Stimulated activated CD8-positive, alpha-beta memory T cell treated with anti-CD3 and anti-CD28 coated beads, Interleukin-4, amount 100 ng/mL, for 4 hours (primary cell): Measurements from ENCODE around the gene CLDN11.

Experiments
- DNase-seq, 2 donors: peaks; one replicate each; pipeline ENCODE4 v3.0.0-alpha.2; 2020; ENCODE audit warnings: low read depth in 2 of 2, low spot score in 1 of 2

CLDN11 gene

GRCh38 chr3:170418422-170419398 lies at the start of gene CLDN11:
CLDN11 (plus strand) TSS chr3:170418868; CDS start chr3:170419067, 199 bp downstream.
- no peak for DNase-seq

- no peak for DNase-seq
Observed at GRCh38 chr3:170368921-170369320, 49.7 kb upstream of the CLDN11 start.

GRCh38 chr3:170372190-170372879 lies 46.3 kb upstream of the CLDN11 start:
- no peak for DNase-seq

GRCh38 chr3:170383567-170383966 lies 35.1 kb upstream of the CLDN11 start:
- no peak for DNase-seq

- DNase-seq, result no peak
Observed at GRCh38 chr3:170386468-170386867, 32.2 kb upstream of the CLDN11 start.

- no peak for DNase-seq
Observed at GRCh38 chr3:170387950-170388349, 30.7 kb upstream of the CLDN11 start.

GRCh38 chr3:170391108-170391507 lies 27.6 kb upstream of the CLDN11 start:
- no peak for DNase-seq

- DNase-seq, result no peak
Observed at GRCh38 chr3:170397685-170398084, 21.0 kb upstream of the CLDN11 start.

GRCh38 chr3:170405101-170405500 lies 13.6 kb upstream of the CLDN11 start:
- no peak for DNase-seq

GRCh38 chr3:170410428-170411029 lies 8.1 kb upstream of the CLDN11 start:
- DNase-seq, result no peak

- DNase-seq, result no peak
Observed at GRCh38 chr3:170413291-170413690, 5.4 kb upstream of the CLDN11 start.

GRCh38 chr3:170414202-170414663 lies 4.4 kb upstream of the CLDN11 start:
- no peak for DNase-seq

GRCh38 chr3:170417090-170417489 lies 1.6 kb upstream of the CLDN11 start:
- no peak for DNase-seq

- no peak for DNase-seq
Observed at GRCh38 chr3:170419557-170420087, 954 bp downstream of the CLDN11 start.

- no peak for DNase-seq
Observed at GRCh38 chr3:170420307-170420821, 1.7 kb downstream of the CLDN11 start.

GRCh38 chr3:170421111-170421641 lies 2.5 kb downstream of the CLDN11 start:
- no peak for DNase-seq

GRCh38 chr3:170421758-170422157 lies 3.1 kb downstream of the CLDN11 start:
- DNase-seq, result no peak

- DNase-seq, result no peak
Observed at GRCh38 chr3:170423001-170423615, 4.4 kb downstream of the CLDN11 start.

- DNase-seq, result no peak
Observed at GRCh38 chr3:170424879-170425278, 6.2 kb downstream of the CLDN11 start.

- DNase-seq, result no peak
Observed at GRCh38 chr3:170425491-170426239, 7.0 kb downstream of the CLDN11 start.
